Measurements from ENCODE around the gene HEXA.
"Not testable (repeated sequence)": the region's sequence is repeated elsewhere in the genome, so short reads cannot be mapped to it uniquely, and the experiment has no call there.

DNA sequence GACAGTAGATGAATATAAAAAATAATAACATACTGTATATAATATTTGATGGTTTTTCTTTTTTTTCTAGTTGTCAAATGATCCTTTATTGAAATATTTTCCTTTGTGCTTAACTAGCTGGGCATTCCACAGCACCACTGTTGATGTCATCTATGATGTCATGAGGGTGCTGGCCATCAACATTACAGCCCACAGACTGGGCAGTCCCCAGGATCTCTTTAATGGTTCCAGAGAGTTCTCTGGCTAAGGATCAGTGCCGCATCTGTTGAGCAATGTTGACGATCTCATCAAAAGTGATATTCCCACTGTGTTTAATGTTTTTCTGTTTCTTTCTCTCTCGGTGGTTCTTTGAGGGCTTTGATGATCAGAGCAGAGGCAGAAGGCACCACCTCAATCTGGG lies 3.3 kb upstream of the HEXA start:
- TF ChIP-seq, protein P1, sequence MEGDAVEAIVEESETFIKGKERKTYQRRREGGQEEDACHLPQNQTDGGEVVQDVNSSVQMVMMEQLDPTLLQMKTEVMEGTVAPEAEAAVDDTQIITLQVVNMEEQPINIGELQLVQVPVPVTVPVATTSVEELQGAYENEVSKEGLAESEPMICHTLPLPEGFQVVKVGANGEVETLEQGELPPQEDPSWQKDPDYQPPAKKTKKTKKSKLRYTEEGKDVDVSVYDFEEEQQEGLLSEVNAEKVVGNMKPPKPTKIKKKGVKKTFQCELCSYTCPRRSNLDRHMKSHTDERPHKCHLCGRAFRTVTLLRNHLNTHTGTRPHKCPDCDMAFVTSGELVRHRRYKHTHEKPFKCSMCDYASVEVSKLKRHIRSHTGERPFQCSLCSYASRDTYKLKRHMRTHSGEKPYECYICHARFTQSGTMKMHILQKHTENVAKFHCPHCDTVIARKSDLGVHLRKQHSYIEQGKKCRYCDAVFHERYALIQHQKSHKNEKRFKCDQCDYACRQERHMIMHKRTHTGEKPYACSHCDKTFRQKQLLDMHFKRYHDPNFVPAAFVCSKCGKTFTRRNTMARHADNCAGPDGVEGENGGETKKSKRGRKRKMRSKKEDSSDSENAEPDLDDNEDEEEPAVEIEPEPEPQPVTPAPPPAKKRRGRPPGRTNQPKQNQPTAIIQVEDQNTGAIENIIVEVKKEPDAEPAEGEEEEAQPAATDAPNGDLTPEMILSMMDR (IDR thresholded peaks at IDR 0.05; ENCODE audit: poor library complexity, severe bottlenecking): not testable (repeated sequence)
- TF ChIP-seq EP300 (conservative IDR thresholded peaks at IDR 0.05; ENCODE audit: poor library complexity, severe bottlenecking); SMC3 (conservative IDR thresholded peaks at IDR 0.05; ENCODE audit: poor library complexity): not testable (repeated sequence)

Measured in neural cell (in vitro differentiated cells).